GM21723 (cell line): ENCODE results near the gene RETREG2.
A peak's percentile ranks its signal among the peaks of the same experiment; 100 is the strongest.

Experiments
- ATAC-seq: cut with Tn5 transposase; IDR thresholded peaks from one replicate; pipeline ENCODE4 v1.9.1; 2021; ENCODE audit warnings: mild to moderate bottlenecking, moderate library complexity; ENCODE audit not compliant: unreplicated experiment

Gene RETREG2

GRCh38 chr2:219213486-219214071, 35.5 kb downstream of the RETREG2 start:
- no peak for ATAC-seq

- ATAC-seq: no peak
Measured at GRCh38 chr2:219214141-219214540, 36.1 kb downstream of the RETREG2 start.

- no peak for ATAC-seq
Measured at GRCh38 chr2:219214786-219215185, 36.7 kb downstream of the RETREG2 start.

GRCh38 chr2:219215871-219216534, 37.9 kb downstream of the RETREG2 start:
- no peak for ATAC-seq

- ATAC-seq: no peak
Measured at GRCh38 chr2:219216535-219216915, 38.5 kb downstream of the RETREG2 start.

GRCh38 chr2:219218217-219218731, 40.2 kb downstream of the RETREG2 start:
- peak; percentile 27 for ATAC-seq

- peak; percentile 77 for ATAC-seq
Measured at GRCh38 chr2:219218732-219219701, 40.9 kb downstream of the RETREG2 start, which contains the start of gene ABCB6. TSS of gene ABCB6 (minus strand) at chr2:219218958. CDS start at chr2:219218673, 285 bp downstream.

GRCh38 chr2:219219784-219220532, 41.9 kb downstream of the RETREG2 start:
- ATAC-seq: no peak

- no peak for ATAC-seq
Measured at GRCh38 chr2:219220652-219221402, 42.8 kb downstream of the RETREG2 start.

- no peak for ATAC-seq
Measured at GRCh38 chr2:219221957-219222518, 44.0 kb downstream of the RETREG2 start.

- ATAC-seq: no peak
Measured at GRCh38 chr2:219223831-219224610, 45.9 kb downstream of the RETREG2 start.

- ATAC-seq: no peak
Measured at GRCh38 chr2:219225350-219225749, 47.3 kb downstream of the RETREG2 start.

GRCh38 chr2:219228041-219228910, 50.2 kb downstream of the RETREG2 start:
- no peak for ATAC-seq

- ATAC-seq: peak; percentile 1
Measured at GRCh38 chr2:219228911-219229304, 50.8 kb downstream of the RETREG2 start.

GRCh38 chr2:219229305-219230058, 51.4 kb downstream of the RETREG2 start, which contains the start of the genes ANKZF1 and ATG9A:
TSS of gene ANKZF1 (plus strand) at chr2:219229806. CDS start at chr2:219230258, 452 bp downstream.
TSS of gene ATG9A (minus strand) at chr2:219229636. CDS start at chr2:219228024, 1,612 bp downstream.
- peak; percentile 98 for ATAC-seq

- ATAC-seq: peak; percentile 26
Measured at GRCh38 chr2:219230059-219230540, 52.0 kb downstream of the RETREG2 start.

- no peak for ATAC-seq
Measured at GRCh38 chr2:219234331-219234730, 56.3 kb downstream of the RETREG2 start.
